Progenitor cell of endocrine pancreas (in vitro differentiated cells): ENCODE data around the gene SEC31B. TPM values are rescaled to one million over a fixed set of nuclear protein-coding genes. Genes with fewer than 3 reads are reported as not detected.

ENCODE experiments used
- DNase-seq: peaks from one replicate; pipeline ENCODE4 v3.0.0; 2021; ENCODE audit warnings: low spot score; ENCODE audit not compliant: unreplicated experiment
- H3K27ac Mint-ChIP-seq: 2 replicates; pipeline ENCODE4 v1.8.0; 2021; ENCODE audit warnings: mild to moderate bottlenecking, moderate library complexity, mixed read lengths
- H3K27me3 Mint-ChIP-seq: 2 replicates; pipeline ENCODE4 v1.8.0; 2021; ENCODE audit warnings: mixed read lengths
- H3K36me3 Mint-ChIP-seq: 2 replicates; pipeline ENCODE4 v1.8.0; 2022; ENCODE audit warnings: mixed read lengths; ENCODE audit not compliant: insufficient read depth
- H3K4me1 Mint-ChIP-seq: 2 replicates; pipeline ENCODE4 v1.8.0; 2021; ENCODE audit warnings: low read depth, mixed read lengths
- H3K4me3 Mint-ChIP-seq: 2 replicates; pipeline ENCODE4 v1.8.0; 2021; ENCODE audit warnings: low read depth, mild to moderate bottlenecking, moderate library complexity, mixed read lengths
- H3K9me3 Mint-ChIP-seq: 2 replicates; pipeline ENCODE4 v1.8.0; 2021; ENCODE audit warnings: low read depth, mixed read lengths
- total RNA-seq: library from RNA; stranded (reverse); gene quantifications from 2 replicates; pipeline ENCODE4 v1.2.1, GENCODE V29; 2021
- TF ChIP-seq, protein P1 (sequence below): fragments of 200-600 bp; sonication (generic); IDR thresholded peaks from one replicate; pipeline ENCODE4 v1.5.0; 2021; ENCODE audit warnings: antibody characterized with exemption, mild to moderate bottlenecking; ENCODE audit not compliant: unreplicated experiment

The SEC31B gene
- total RNA-seq, 1 donor from 2014 or later: 24.0 TPM

DNA sequence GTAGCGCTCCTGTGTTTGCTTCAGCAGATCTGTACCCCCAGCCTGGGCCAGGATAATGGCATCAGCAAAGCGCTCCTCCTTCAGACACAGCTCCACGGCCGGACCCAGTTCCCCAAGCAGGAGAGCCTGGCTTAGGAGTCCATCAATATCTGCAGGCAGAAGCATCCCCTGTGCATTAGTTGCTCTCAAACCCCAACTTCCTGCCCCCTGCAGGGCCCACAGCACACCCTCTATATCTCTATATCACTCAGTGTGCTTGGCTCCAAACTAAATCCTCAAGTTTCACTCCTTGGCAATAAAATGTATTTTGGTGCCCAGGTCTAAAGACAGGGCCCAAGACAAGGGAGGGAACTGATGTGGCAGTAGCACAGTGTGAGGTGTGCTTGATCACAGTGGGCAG is 21.6 kb downstream of the SEC31B start:
- Mint-ChIP-seq H3K4me3 (no peak overlapping the region), H3K9me3 (no peaks in the 10 kb centered on the region), H3K27me3 (peaks cover 5% of the 10 kb centered on the region), H3K27ac (no peak overlapping the region), H3K4me1 (peaks cover 22% of the 10 kb centered on the region), H3K36me3 (peaks cover 26% of the 10 kb centered on the region)
- TF ChIP-seq, protein P1, sequence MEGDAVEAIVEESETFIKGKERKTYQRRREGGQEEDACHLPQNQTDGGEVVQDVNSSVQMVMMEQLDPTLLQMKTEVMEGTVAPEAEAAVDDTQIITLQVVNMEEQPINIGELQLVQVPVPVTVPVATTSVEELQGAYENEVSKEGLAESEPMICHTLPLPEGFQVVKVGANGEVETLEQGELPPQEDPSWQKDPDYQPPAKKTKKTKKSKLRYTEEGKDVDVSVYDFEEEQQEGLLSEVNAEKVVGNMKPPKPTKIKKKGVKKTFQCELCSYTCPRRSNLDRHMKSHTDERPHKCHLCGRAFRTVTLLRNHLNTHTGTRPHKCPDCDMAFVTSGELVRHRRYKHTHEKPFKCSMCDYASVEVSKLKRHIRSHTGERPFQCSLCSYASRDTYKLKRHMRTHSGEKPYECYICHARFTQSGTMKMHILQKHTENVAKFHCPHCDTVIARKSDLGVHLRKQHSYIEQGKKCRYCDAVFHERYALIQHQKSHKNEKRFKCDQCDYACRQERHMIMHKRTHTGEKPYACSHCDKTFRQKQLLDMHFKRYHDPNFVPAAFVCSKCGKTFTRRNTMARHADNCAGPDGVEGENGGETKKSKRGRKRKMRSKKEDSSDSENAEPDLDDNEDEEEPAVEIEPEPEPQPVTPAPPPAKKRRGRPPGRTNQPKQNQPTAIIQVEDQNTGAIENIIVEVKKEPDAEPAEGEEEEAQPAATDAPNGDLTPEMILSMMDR: no peak
- DNase-seq: no peak

GRCh38 chr10:100496567-100496966 is 23.1 kb downstream of the SEC31B start:
- H3K27me3 Mint-ChIP-seq: peaks cover 5% of the 10 kb centered on the region

GRCh38 chr10:100490531-100490930 is 29.1 kb downstream of the SEC31B start:
- TF ChIP-seq, protein P1: no peak
- H3K4me1 Mint-ChIP-seq: peaks cover 7% of the 10 kb centered on the region
- H3K27ac Mint-ChIP-seq: no peak overlapping the region
- peaks cover 25% of the 10 kb centered on the region for H3K27me3 Mint-ChIP-seq
- no peak for DNase-seq
- H3K9me3 Mint-ChIP-seq: no peaks in the 10 kb centered on the region
- no peak overlapping the region for H3K4me3 Mint-ChIP-seq
- H3K36me3 Mint-ChIP-seq: peaks cover 32% of the 10 kb centered on the region

More at GRCh38 chr10:100496567-100496966, 23.1 kb downstream of the SEC31B start:
- peaks cover 27% of the 10 kb centered on the region for H3K36me3 Mint-ChIP-seq
- H3K4me3 Mint-ChIP-seq: no peak overlapping the region
- peaks cover 16% of the 10 kb centered on the region for H3K4me1 Mint-ChIP-seq
- TF ChIP-seq, protein P1: no peak
- no peak overlapping the region for H3K27ac Mint-ChIP-seq
- no peak for DNase-seq
- no peaks in the 10 kb centered on the region for H3K9me3 Mint-ChIP-seq

GRCh38 chr10:100489396-100489795 is 30.3 kb downstream of the SEC31B start:
- Mint-ChIP-seq H3K4me1 (peaks cover 8% of the 10 kb centered on the region), H3K27me3 (peaks cover 37% of the 10 kb centered on the region), H3K27ac (no peak overlapping the region), H3K9me3 (no peaks in the 10 kb centered on the region), H3K36me3 (peaks cover 35% of the 10 kb centered on the region), H3K4me3 (no peak overlapping the region)
- DNase-seq: no peak
- TF ChIP-seq, protein P1: no peak

- H3K4me1 Mint-ChIP-seq: peaks cover 17% of the 10 kb centered on the region
- H3K4me3 Mint-ChIP-seq: no peak overlapping the region
- H3K9me3 Mint-ChIP-seq: no peaks in the 10 kb centered on the region
- TF ChIP-seq, protein P1: no peak
- peaks cover 26% of the 10 kb centered on the region for H3K36me3 Mint-ChIP-seq
- DNase-seq: no peak
- no peak overlapping the region for H3K27ac Mint-ChIP-seq
- H3K27me3 Mint-ChIP-seq: peaks cover 49% of the 10 kb centered on the region
These were observed 32.1 kb downstream of the SEC31B start for GRCh38 chr10:100487529-100487928.
